MM.1S (cell line): ENCODE results near the gene HNMT.

Source experiments
- DNase-seq: peaks from one replicate; pipeline ENCODE4 v3.0.0-alpha.2; 2015
- H2AFZ ChIP-seq: fragments of 300-600 bp; sonication (generic); 2 replicates; pipeline ENCODE4 v1.6.0; 2016; ENCODE audit warnings: antibody characterized with exemption, low read length
- H3F3A ChIP-seq: fragments of 300-600 bp; sonication (generic); 2 replicates; pipeline ENCODE4 v1.6.1; 2016; ENCODE audit warnings: mild to moderate bottlenecking, antibody characterized with exemption, low read length, moderate library complexity, mixed read lengths; ENCODE audit not compliant: insufficient read depth
- H3K27ac ChIP-seq: fragments of 300-600 bp; sonication (generic); 2 replicates; pipeline ENCODE4 v1.5.1; 2016; ENCODE audit warnings: mild to moderate bottlenecking, low read length
- H3K27me3 ChIP-seq: fragments of 300-600 bp; sonication (generic); replicated peaks from 2 replicates; pipeline ENCODE4 v1.6.0; 2016; ENCODE audit warnings: low read length; ENCODE audit not compliant: insufficient read depth
- H3K36me3 ChIP-seq: fragments of 300-600 bp; sonication (generic); replicated peaks from 2 replicates; pipeline ENCODE4 v1.6.1; 2016; ENCODE audit warnings: mild to moderate bottlenecking, low read length, mixed read lengths; ENCODE audit not compliant: insufficient read depth
- H3K4me1 ChIP-seq: fragments of 300-600 bp; sonication (generic); 2 replicates; pipeline ENCODE4 v1.6.1; 2016; ENCODE audit warnings: low read length, mixed read lengths
- H3K4me2 ChIP-seq: fragments of 300-600 bp; sonication (generic); 2 replicates; pipeline ENCODE4 v1.6.0; 2016; ENCODE audit warnings: low read depth, low read length
- H3K4me3 ChIP-seq: fragments of 300-600 bp; sonication (generic); 2 replicates; pipeline ENCODE4 v1.5.1; 2016; ENCODE audit warnings: low read length, mixed read lengths
- H3K79me2 ChIP-seq: fragments of 300-600 bp; sonication (generic); 2 replicates; pipeline ENCODE4 v1.6.1; 2016; ENCODE audit warnings: mixed run types, low read length, mixed read lengths
- H3K9ac ChIP-seq: fragments of 300-600 bp; sonication (generic); 2 replicates; pipeline ENCODE4 v1.6.1; 2016; ENCODE audit warnings: low read length, mixed read lengths
- H3K9me2 ChIP-seq: fragments of 300-600 bp; sonication (generic); replicated peaks from 2 replicates; pipeline ENCODE4 v1.6.1; 2016; ENCODE audit warnings: mild to moderate bottlenecking, low read length, mixed read lengths; ENCODE audit not compliant: insufficient read depth
- H3K9me3 ChIP-seq: fragments of 300-600 bp; sonication (generic); replicated peaks from 2 replicates; pipeline ENCODE4 v1.6.1; 2016; ENCODE audit warnings: mild to moderate bottlenecking, low read length, mixed read lengths; ENCODE audit not compliant: insufficient read depth
- H4K20me1 ChIP-seq: fragments of 300-600 bp; sonication (generic); 2 replicates; pipeline ENCODE4 v1.6.1; 2016; ENCODE audit warnings: mild to moderate bottlenecking, low read length, moderate library complexity, mixed read lengths; ENCODE audit not compliant: insufficient read depth
- EZH2 ChIP-seq: fragments of 300-600 bp; sonication (generic); optimal IDR thresholded peaks from 2 replicates; pipeline ENCODE3; 2017; ENCODE audit warnings: low read depth, mild to moderate bottlenecking, antibody characterized with exemption, low read length, mixed read lengths
- EZH2phosphoT487 ChIP-seq: fragments of 300-600 bp; sonication (generic); IDR thresholded peaks from 2 replicates; pipeline ENCODE4 v1.6.1; 2018; ENCODE audit warnings: antibody characterized with exemption, low read length
- TF ChIP-seq, protein P1 (sequence below): fragments of 300-600 bp; sonication (generic); IDR thresholded peaks from 2 replicates; pipeline ENCODE4 v1.5.1; 2016; ENCODE audit warnings: antibody characterized with exemption, low read length, mixed read lengths

Gene HNMT

DNA sequence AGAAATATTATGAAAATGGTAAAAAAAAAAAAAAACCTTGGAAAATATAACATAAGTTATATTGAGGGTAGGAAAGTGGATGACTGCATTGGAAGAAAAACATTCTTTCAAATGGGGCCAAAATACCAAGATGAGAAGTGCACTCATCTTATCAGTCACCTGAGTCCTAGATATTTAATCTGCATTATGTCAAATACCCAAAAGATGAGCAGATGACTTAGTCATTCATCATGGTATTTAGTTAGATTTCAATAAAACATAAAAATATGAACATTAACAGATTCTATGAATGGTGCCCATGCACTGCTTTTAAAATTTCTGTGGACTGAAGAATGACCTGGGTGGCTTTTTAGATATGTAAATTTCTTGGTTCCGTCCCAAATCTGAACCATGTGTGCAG lies 56.9 kb downstream of the HNMT start:
- Histone ChIP-seq H3K4me1 (no peaks in the 10 kb centered on the region), H3K9ac (no peak overlapping the region), H4K20me1 (no peaks in the 10 kb centered on the region), H3K79me2 (no peaks in the 10 kb centered on the region), H3F3A (no peaks in the 10 kb centered on the region), H3K36me3 (no peaks in the 10 kb centered on the region), H3K27me3 (no peaks in the 10 kb centered on the region), H3K9me3 (no peaks in the 10 kb centered on the region), H3K4me2 (no peak overlapping the region), H3K4me3 (no peak overlapping the region), H3K9me2 (no peaks in the 10 kb centered on the region), H2AFZ (no peak overlapping the region), H3K27ac (no peak overlapping the region)
- TF ChIP-seq, protein P1, sequence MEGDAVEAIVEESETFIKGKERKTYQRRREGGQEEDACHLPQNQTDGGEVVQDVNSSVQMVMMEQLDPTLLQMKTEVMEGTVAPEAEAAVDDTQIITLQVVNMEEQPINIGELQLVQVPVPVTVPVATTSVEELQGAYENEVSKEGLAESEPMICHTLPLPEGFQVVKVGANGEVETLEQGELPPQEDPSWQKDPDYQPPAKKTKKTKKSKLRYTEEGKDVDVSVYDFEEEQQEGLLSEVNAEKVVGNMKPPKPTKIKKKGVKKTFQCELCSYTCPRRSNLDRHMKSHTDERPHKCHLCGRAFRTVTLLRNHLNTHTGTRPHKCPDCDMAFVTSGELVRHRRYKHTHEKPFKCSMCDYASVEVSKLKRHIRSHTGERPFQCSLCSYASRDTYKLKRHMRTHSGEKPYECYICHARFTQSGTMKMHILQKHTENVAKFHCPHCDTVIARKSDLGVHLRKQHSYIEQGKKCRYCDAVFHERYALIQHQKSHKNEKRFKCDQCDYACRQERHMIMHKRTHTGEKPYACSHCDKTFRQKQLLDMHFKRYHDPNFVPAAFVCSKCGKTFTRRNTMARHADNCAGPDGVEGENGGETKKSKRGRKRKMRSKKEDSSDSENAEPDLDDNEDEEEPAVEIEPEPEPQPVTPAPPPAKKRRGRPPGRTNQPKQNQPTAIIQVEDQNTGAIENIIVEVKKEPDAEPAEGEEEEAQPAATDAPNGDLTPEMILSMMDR: no peak
- TF ChIP-seq EZH2phosphoT487 (no peak), EZH2 (no peak)
- DNase-seq: no peak

GRCh38 chr2:138023298-138023697 lies 59.0 kb downstream of the HNMT start:
- H2AFZ ChIP-seq: no peak overlapping the region
- no peak overlapping the region for H3K27ac ChIP-seq
- TF ChIP-seq EZH2 (no peak), EZH2phosphoT487 (no peak)
- TF ChIP-seq, protein P1: no peak
- H3K79me2 ChIP-seq: no peaks in the 10 kb centered on the region
- H3K4me2 ChIP-seq: no peak overlapping the region
- no peaks in the 10 kb centered on the region for H3K36me3 ChIP-seq
- H4K20me1 ChIP-seq: no peaks in the 10 kb centered on the region
- no peaks in the 10 kb centered on the region for H3K4me1 ChIP-seq
- no peak overlapping the region for H3K4me3 ChIP-seq
- no peak overlapping the region for H3K9ac ChIP-seq
- no peaks in the 10 kb centered on the region for H3K9me3 ChIP-seq
- DNase-seq: no peak
- H3F3A ChIP-seq: no peaks in the 10 kb centered on the region
- no peaks in the 10 kb centered on the region for H3K9me2 ChIP-seq
- H3K27me3 ChIP-seq: no peaks in the 10 kb centered on the region

DNA sequence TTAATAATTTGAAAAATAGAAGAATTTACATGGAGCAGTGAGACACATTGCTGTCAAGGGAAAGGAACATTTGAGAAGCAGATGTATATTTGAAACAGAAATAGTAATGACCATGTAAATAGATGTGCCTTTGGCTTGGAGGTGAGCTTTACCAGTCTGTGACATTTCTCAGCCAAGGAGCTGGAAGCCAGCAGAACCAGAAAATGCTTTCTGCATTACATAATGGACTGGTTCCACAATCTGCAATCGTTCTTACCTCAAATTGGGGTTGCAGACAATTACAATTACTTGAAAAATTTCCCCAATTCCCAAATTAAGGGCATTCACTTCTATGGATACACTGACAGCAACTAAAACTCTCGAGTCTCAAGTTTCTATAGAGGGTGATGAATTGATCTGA lies 59.7 kb downstream of the HNMT start:
- TF ChIP-seq EZH2phosphoT487: no peak
- TF ChIP-seq, protein P1: no peak
- no peak for TF ChIP-seq EZH2
- no peaks in the 10 kb centered on the region for H3K79me2 ChIP-seq
- no peaks in the 10 kb centered on the region for H3K9me3 ChIP-seq
- no peak overlapping the region for H3K27ac ChIP-seq
- H3K9ac ChIP-seq: no peak overlapping the region
- no peaks in the 10 kb centered on the region for H3F3A ChIP-seq
- no peak for DNase-seq
- no peak overlapping the region for H3K4me3 ChIP-seq
- no peaks in the 10 kb centered on the region for H3K9me2 ChIP-seq
- H3K4me1 ChIP-seq: no peaks in the 10 kb centered on the region
- no peaks in the 10 kb centered on the region for H3K36me3 ChIP-seq
- H3K4me2 ChIP-seq: no peak overlapping the region
- no peak overlapping the region for H2AFZ ChIP-seq
- H4K20me1 ChIP-seq: no peaks in the 10 kb centered on the region
- H3K27me3 ChIP-seq: no peaks in the 10 kb centered on the region
